GM12875 (cell line): ENCODE data around the gene SLC36A1.

Experiments used
- H3K4me3 ChIP-seq: one replicate; pipeline ENCODE4 v1.5.1; 2011; ENCODE audit warnings: low read depth, low read length, control low read depth
- CTCF ChIP-seq: IDR thresholded peaks from 2 replicates; pipeline ENCODE4 v1.5.1; 2011; ENCODE audit warnings: low read depth, mild to moderate bottlenecking, control low read depth, inconsistent platforms, low read length, moderate library complexity, borderline replicate concordance; ENCODE audit not compliant: insufficient read depth

Gene SLC36A1

GRCh38 chr5:151509231-151509630 lies 61.8 kb downstream of the SLC36A1 start:
- TF ChIP-seq CTCF: no peak
- H3K4me3 ChIP-seq: no peak overlapping the region

- H3K4me3 ChIP-seq: no peak overlapping the region
- no peak for TF ChIP-seq CTCF
Measured at GRCh38 chr5:151509836-151510235, 62.4 kb downstream of the SLC36A1 start.

- no peak for TF ChIP-seq CTCF
- no peak overlapping the region for H3K4me3 ChIP-seq
Measured at GRCh38 chr5:151517122-151517920, 69.9 kb downstream of the SLC36A1 start.

GRCh38 chr5:151520294-151520693 lies 72.9 kb downstream of the SLC36A1 start:
- no peak overlapping the region for H3K4me3 ChIP-seq
- TF ChIP-seq CTCF: 0 out of 2 replicates have a peak, but pooled peaks have one; percentile 8

GRCh38 chr5:151522226-151522625 lies 74.8 kb downstream of the SLC36A1 start:
- TF ChIP-seq CTCF: no peak
- H3K4me3 ChIP-seq: no peak overlapping the region

GRCh38 chr5:151523335-151523734 lies 75.9 kb downstream of the SLC36A1 start:
- no peak overlapping the region for H3K4me3 ChIP-seq
- TF ChIP-seq CTCF: peak; percentile 74

GRCh38 chr5:151528153-151528552 lies 80.8 kb downstream of the SLC36A1 start:
- no peak for TF ChIP-seq CTCF
- H3K4me3 ChIP-seq: no peak overlapping the region
